A673 (cell line): ENCODE data around the gene TCF12. TPM values are rescaled to one million over a fixed set of nuclear protein-coding genes. Genes with fewer than 3 reads are reported as not detected.
"Not testable (repeated sequence)": the region's sequence is repeated elsewhere in the genome, so short reads cannot be mapped to it uniquely, and the experiment has no call there.

Experiments used
- BruUV-seq: library from RNA; stranded (reverse); fragments of 400-500 nt; replicated peaks from 2 replicates; lab custom pipeline; 2021; lab: Mats Ljungman, UMichigan
- CTCF ChIA-PET: fragments of 300-600 bp; sonication (Branson Sonifier 250); formaldehyde crosslinking; loops from one replicate; lab custom pipeline; 2022; ENCODE audit warnings: antibody characterized with exemption; lab: Charles Lee
- POLR2A ChIA-PET: fragments of 300-600 bp; sonication (Branson Sonifier 250); formaldehyde crosslinking; loops from one replicate; lab custom pipeline; 2022; ENCODE audit warnings: antibody characterized with exemption; ENCODE audit not compliant: low non-redundant PET; lab: Charles Lee
- DNase-seq: peaks from one replicate; pipeline ENCODE4 v3.0.0-alpha.2; 2015; ENCODE audit warnings: low spot score
- H3K27ac ChIP-seq: fragments of 200-600 bp; sonication (generic); 2 replicates; pipeline ENCODE4 v1.5.1; 2016; ENCODE audit warnings: mixed run types, low read depth, mild to moderate bottlenecking, mixed read lengths, antibody characterized with exemption, low read length; ENCODE audit not compliant: poor library complexity, severe bottlenecking
- H3K27me3 ChIP-seq: fragments of 200-600 bp; sonication (generic); replicated peaks from 2 replicates; pipeline ENCODE4 v1.6.1; 2017; ENCODE audit warnings: mixed run types, low read depth, mild to moderate bottlenecking, mixed read lengths, antibody characterized with exemption, low read length; ENCODE audit not compliant: insufficient read depth, poor library complexity
- H3K36me3 ChIP-seq: fragments of 200-600 bp; sonication (generic); 2 replicates; pipeline ENCODE4 v1.6.1; 2016; ENCODE audit warnings: mixed run types, mild to moderate bottlenecking, mixed read lengths, antibody characterized with exemption, low read length; ENCODE audit not compliant: insufficient read depth, poor library complexity, severe bottlenecking
- H3K4me1 ChIP-seq: fragments of 200-600 bp; sonication (generic); 2 replicates; pipeline ENCODE4 v1.6.1; 2017; ENCODE audit warnings: mixed run types, mild to moderate bottlenecking, mixed read lengths, antibody characterized with exemption, low read length; ENCODE audit not compliant: insufficient read depth, poor library complexity, severe bottlenecking
- H3K4me3 ChIP-seq: fragments of 200-600 bp; sonication (generic); 2 replicates; pipeline ENCODE4 v1.5.1; 2016; ENCODE audit warnings: low read depth, mixed run types, mild to moderate bottlenecking, mixed read lengths, low read length; ENCODE audit not compliant: poor library complexity, severe bottlenecking
- H3K9me3 ChIP-seq: fragments of 200-600 bp; sonication (generic); 2 replicates; pipeline ENCODE4 v1.6.1; 2016; ENCODE audit warnings: mixed run types, low read depth, mild to moderate bottlenecking, mixed read lengths, antibody characterized with exemption, low read length; ENCODE audit not compliant: poor library complexity, severe bottlenecking
- CTCF ChIP-seq: fragments of 300-800, 200-600 bp; sonication (generic); conservative IDR thresholded peaks from 2 replicates; pipeline ENCODE4 v1.5.1; 2017; ENCODE audit warnings: low read depth, mild to moderate bottlenecking, antibody characterized with exemption, low read length, moderate library complexity, mixed read lengths
- EZH2 ChIP-seq: fragments of 200-600 bp; sonication (generic); IDR thresholded peaks from 2 replicates; pipeline ENCODE4 v1.6.1; 2017; ENCODE audit warnings: borderline replicate concordance, low read depth, mild to moderate bottlenecking, mixed read lengths, antibody characterized with exemption, low read length; ENCODE audit not compliant: poor library complexity, severe bottlenecking
- intact Hi-C: fragments of 100-400 bp; cut with micrococcal nuclease; formaldehyde crosslinking; loops from one replicate; pipeline ENCODE4 v1.10.0; 2022; ENCODE audit not compliant: unreplicated experiment
- total RNA-seq: library from RNA; stranded (reverse); gene quantifications from 2 replicates; pipeline ENCODE4 v1.2.3, GENCODE V29; 2021

Gene TCF12
- total RNA-seq, 1 experiment from 2014 or later, result 351 TPM

GRCh38 chr15:56950979-56951378 is 32.5 kb downstream of the TCF12 start:
- CTCF ChIA-PET, result no interaction called here
- BruUV-seq, result no TSS peak
- peaks cover 23% of the 10 kb centered on the region for H3K4me1 ChIP-seq
- H3K4me3 ChIP-seq, result no peak overlapping the region
- no peak overlapping the region for H3K27ac ChIP-seq
- POLR2A ChIA-PET, result interaction anchor here (0.6 kb wide), 1 partner anchor 24 kb away, joined by 5 read pairs; no protein-coding TSS in a partner anchor
- no peak for TF ChIP-seq CTCF
- TF ChIP-seq EZH2, result no peak
- intact Hi-C loops, result no loop called here
- H3K27me3 ChIP-seq, result no peaks in the 10 kb centered on the region
- peaks cover 18% of the 10 kb centered on the region for H3K36me3 ChIP-seq
- H3K9me3 ChIP-seq, result peaks cover 21% of the 10 kb centered on the region
- DNase-seq, result no peak

GRCh38 chr15:56953790-56954189 is 35.3 kb downstream of the TCF12 start:
- H3K4me3 ChIP-seq, result no peak overlapping the region
- peaks cover 17% of the 10 kb centered on the region for H3K36me3 ChIP-seq
- H3K27ac ChIP-seq, result no peak overlapping the region
- TF ChIP-seq EZH2, result no peak
- ChIA-PET CTCF (no interaction called here), POLR2A (no interaction called here)
- H3K27me3 ChIP-seq, result no peaks in the 10 kb centered on the region
- intact Hi-C loops, result no loop called here
- peaks cover 17% of the 10 kb centered on the region for H3K4me1 ChIP-seq
- peaks cover 32% of the 10 kb centered on the region for H3K9me3 ChIP-seq
- DNase-seq, result no peak
- no TSS peak for BruUV-seq

GRCh38 chr15:56955011-56955410 is 36.6 kb downstream of the TCF12 start:
- intact Hi-C loops, result not testable (repeated sequence)
- H3K36me3 ChIP-seq, result peaks cover 17% of the 10 kb centered on the region

GRCh38 chr15:56956538-56956937 is 38.1 kb downstream of the TCF12 start:
- ChIA-PET CTCF (no interaction called here), POLR2A (no interaction called here)
- BruUV-seq, result no TSS peak
- Histone ChIP-seq H3K4me1 (peaks cover 7% of the 10 kb centered on the region), H3K27me3 (no peaks in the 10 kb centered on the region), H3K4me3 (no peak overlapping the region), H3K36me3 (peaks cover 17% of the 10 kb centered on the region), H3K27ac (no peak overlapping the region), H3K9me3 (peaks cover 32% of the 10 kb centered on the region)
- no peak for TF ChIP-seq EZH2
- no peak for TF ChIP-seq CTCF
- intact Hi-C loops, result no loop called here
- DNase-seq, result no peak

More at GRCh38 chr15:56955011-56955410, 36.6 kb downstream of the TCF12 start:
- H3K4me3 ChIP-seq, POLR2A ChIA-PET, H3K4me1 ChIP-seq, BruUV-seq, H3K27me3 ChIP-seq, H3K27ac ChIP-seq, DNase-seq, CTCF ChIA-PET: not testable (repeated sequence)
- H3K9me3 ChIP-seq, result peaks cover 32% of the 10 kb centered on the region
